ENCODE results near the gene PYGO2.
"Not testable (repeated sequence)": the region's sequence is repeated elsewhere in the genome, so short reads cannot be mapped to it uniquely, and the experiment has no call there.

The PYGO2 gene

DNA sequence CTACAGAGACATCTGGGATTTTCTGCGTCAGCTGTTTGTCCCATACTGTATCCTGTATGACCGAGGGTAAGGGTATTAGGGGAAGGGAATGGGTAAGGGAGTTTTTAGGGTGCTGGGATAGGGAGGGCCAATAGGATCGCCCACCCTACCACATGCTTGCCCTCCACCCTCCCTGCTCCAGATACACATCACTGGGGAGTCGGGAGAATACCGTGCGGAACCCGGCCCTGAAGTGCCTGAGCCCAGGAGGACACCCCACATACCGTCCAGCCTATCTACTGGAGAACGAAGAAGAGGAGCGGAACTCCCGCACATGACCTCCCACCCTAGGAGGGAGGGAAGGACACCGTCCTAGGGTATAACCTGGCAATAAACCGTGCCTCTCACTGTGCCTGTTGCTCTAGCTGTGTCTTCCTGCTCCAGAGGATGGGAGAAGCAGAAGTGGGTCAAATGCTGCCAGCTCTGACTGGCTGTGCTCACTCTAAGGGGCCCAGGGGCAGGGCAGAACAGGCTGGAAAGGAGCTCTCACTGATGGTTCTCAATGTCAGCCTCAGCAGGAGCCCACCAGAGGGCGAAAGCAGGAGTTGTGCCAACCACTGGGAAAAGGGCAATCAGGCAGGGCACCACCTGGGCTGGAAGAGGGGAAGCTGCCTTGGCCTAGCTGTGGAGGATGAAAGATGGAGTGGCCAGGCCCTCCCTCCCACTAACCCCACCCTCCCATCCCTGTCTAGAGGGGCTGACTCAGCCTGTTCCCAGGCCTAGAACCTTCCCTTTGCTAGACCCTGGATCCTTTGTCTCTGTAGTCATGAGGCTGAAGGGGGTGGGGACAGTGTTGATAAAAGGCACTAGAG, 31.4 kb upstream of the PYGO2 start:
- Histone ChIP-seq H3K27me3 (replicated peaks; ENCODE audit: control insufficient read depth, insufficient read depth, low read length, poor library complexity, severe bottlenecking) (no peaks in the 10 kb centered on the region), H3K36me3 (ENCODE audit: control insufficient read depth, insufficient read depth, low read length) (peaks cover 32% of the 10 kb centered on the region), H3K4me1 (ENCODE audit: control insufficient read depth, insufficient read depth, low read length, poor library complexity, severe bottlenecking) (peaks cover 2% of the 10 kb centered on the region), H3K27ac (ENCODE audit: insufficient read depth, low read length, poor library complexity, severe bottlenecking) (no peak overlapping the region), H3K9me3 (ENCODE audit: control insufficient read depth, low read length) (no peaks in the 10 kb centered on the region), H3K4me3 (ENCODE audit: insufficient read depth, low read depth, low read length, poor library complexity, severe bottlenecking) (no peak overlapping the region)
- no peak for DNase-seq

DNA sequence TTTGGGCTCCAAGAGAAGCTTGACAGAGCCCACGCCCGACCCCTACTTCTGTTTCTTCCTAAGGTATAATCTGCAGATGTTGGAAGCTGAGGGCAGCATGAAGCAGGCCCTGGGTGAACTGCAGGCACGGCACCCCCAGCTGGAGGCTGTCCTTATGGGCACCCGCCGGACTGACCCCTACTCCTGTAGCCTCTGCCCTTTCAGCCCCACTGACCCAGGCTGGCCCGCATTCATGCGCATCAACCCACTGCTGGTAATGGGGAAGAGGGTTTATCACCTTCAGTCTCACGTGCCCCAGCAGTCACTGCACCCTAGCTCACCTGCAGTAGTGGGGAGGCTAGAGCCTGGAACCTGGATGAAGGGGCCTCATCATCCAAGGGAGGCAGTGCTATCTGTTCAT, 28.7 kb upstream of the PYGO2 start:
- Histone ChIP-seq H3K4me1 (ENCODE audit: control insufficient read depth, insufficient read depth, low read length, poor library complexity, severe bottlenecking) (peaks cover 2% of the 10 kb centered on the region), H3K9me3 (ENCODE audit: control insufficient read depth, low read length) (no peaks in the 10 kb centered on the region), H3K36me3 (ENCODE audit: control insufficient read depth, insufficient read depth, low read length) (peaks cover 36% of the 10 kb centered on the region), H3K27ac (ENCODE audit: insufficient read depth, low read length, poor library complexity, severe bottlenecking) (no peak overlapping the region), H3K4me3 (ENCODE audit: insufficient read depth, low read depth, low read length, poor library complexity, severe bottlenecking) (no peak overlapping the region), H3K27me3 (replicated peaks; ENCODE audit: control insufficient read depth, insufficient read depth, low read length, poor library complexity, severe bottlenecking) (no peaks in the 10 kb centered on the region)
- DNase-seq, result no peak

DNA sequence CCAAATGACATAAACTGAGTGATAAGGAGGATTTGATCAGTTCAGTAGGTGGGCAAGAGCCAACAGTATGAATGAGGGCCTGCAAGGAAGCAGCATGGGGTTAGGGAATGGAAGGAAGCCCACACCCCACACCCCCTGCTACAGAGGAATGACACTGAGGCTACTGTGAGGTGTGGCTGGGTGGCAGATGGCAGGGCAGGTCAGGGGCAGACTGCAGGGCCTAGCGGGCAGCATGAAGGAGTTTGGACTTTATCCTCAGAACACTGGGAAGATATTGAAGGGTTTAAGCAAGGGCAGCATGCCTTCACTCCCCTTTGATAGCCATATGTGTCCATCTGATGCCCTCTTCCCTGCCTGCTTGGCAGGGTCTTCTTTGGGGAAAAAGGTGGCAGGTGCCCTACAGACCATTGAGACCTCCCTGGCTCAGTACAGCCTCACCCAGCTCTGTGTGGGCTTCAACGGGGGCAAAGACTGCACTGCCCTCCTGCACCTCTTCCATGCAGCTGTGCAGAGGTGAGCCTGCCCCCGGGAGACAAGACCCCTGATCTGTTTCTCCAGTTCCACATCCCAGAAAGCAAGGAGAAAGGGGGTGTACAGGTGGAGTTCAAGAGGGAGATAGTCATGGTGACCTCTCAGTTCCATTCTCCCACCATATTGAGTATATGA, 27.7 kb upstream of the PYGO2 start:
- no peak for DNase-seq
- no peak overlapping the region for H3K4me3 ChIP-seq (ENCODE audit: insufficient read depth, low read depth, low read length, poor library complexity, severe bottlenecking)
- H3K27me3 ChIP-seq (replicated peaks; ENCODE audit: control insufficient read depth, insufficient read depth, low read length, poor library complexity, severe bottlenecking), result no peaks in the 10 kb centered on the region
- peaks cover 36% of the 10 kb centered on the region for H3K36me3 ChIP-seq (ENCODE audit: control insufficient read depth, insufficient read depth, low read length)
- no peak overlapping the region for H3K27ac ChIP-seq (ENCODE audit: insufficient read depth, low read length, poor library complexity, severe bottlenecking)
- H3K9me3 ChIP-seq (ENCODE audit: control insufficient read depth, low read length), result no peaks in the 10 kb centered on the region
- H3K4me1 ChIP-seq (ENCODE audit: control insufficient read depth, insufficient read depth, low read length, poor library complexity, severe bottlenecking), result peaks cover 2% of the 10 kb centered on the region

DNA sequence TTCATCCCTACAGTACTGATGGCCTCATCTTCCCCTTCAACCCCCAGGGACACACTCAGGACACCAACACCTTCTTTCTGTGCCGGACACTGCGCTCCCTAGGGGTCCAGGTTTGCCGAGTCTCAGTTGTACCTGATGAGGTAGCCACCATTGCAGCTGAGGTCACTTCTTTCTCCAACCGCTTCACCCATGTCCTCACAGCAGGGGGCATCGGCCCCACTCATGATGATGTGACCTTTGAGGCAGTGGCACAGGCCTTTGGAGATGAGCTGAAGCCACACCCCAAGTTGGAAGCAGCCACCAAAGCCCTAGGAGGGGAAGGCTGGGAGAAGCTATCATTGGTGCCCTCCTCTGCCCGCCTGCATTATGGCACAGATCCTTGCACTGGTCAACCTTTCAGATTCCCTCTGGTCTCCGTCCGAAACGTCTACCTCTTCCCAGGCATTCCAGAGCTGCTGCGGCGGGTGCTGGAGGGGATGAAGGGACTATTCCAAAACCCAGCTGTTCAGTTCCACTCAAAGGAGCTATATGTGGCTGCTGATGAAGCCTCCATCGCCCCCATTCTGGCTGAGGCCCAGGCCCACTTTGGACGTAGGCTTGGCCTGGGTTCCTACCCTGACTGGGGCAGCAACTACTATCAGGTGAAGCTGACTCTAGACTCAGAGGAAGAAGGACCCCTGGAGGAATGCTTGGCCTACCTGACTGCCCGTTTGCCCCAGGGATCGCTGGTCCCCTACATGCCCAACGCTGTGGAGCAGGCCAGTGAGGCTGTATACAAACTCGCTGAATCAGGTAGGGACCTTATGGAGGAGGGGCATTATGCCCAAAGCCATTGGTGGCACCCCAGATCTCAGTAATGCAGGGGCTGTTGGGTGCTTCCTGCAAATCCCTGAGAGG, 26.7 kb upstream of the PYGO2 start:
- Histone ChIP-seq H3K4me1 (ENCODE audit: control insufficient read depth, insufficient read depth, low read length, poor library complexity, severe bottlenecking) (peaks cover 12% of the 10 kb centered on the region), H3K4me3 (ENCODE audit: insufficient read depth, low read depth, low read length, poor library complexity, severe bottlenecking) (no peak overlapping the region), H3K27me3 (replicated peaks; ENCODE audit: control insufficient read depth, insufficient read depth, low read length, poor library complexity, severe bottlenecking) (no peaks in the 10 kb centered on the region), H3K36me3 (ENCODE audit: control insufficient read depth, insufficient read depth, low read length) (peaks cover 36% of the 10 kb centered on the region), H3K27ac (ENCODE audit: insufficient read depth, low read length, poor library complexity, severe bottlenecking) (no peak overlapping the region), H3K9me3 (ENCODE audit: control insufficient read depth, low read length) (no peaks in the 10 kb centered on the region)
- DNase-seq, result no peak

DNA sequence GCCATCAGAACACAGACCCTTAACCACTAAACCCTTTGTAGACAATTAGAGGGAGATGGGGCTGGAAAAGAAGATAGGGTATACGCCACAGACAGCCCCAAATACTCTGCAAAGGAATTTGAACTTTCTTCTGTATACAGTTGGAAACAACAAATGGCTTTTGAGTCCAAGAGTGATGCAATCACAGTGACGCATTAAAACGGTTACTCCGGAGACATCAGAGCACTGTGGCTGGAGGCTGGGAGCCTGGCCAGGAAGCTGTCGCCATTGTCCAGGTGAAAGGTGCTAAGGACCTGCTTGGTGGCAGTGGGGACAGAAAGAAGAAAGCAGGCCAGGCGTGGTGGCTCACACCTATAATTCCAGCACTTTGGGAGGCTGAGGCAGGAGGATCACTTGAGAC, 25.7 kb upstream of the PYGO2 start:
- no peak overlapping the region for H3K4me3 ChIP-seq (ENCODE audit: insufficient read depth, low read depth, low read length, poor library complexity, severe bottlenecking)
- peaks cover 32% of the 10 kb centered on the region for H3K36me3 ChIP-seq (ENCODE audit: control insufficient read depth, insufficient read depth, low read length)
- no peak for DNase-seq
- H3K27me3 ChIP-seq (replicated peaks; ENCODE audit: control insufficient read depth, insufficient read depth, low read length, poor library complexity, severe bottlenecking), result no peaks in the 10 kb centered on the region
- no peak overlapping the region for H3K27ac ChIP-seq (ENCODE audit: insufficient read depth, low read length, poor library complexity, severe bottlenecking)
- H3K4me1 ChIP-seq (ENCODE audit: control insufficient read depth, insufficient read depth, low read length, poor library complexity, severe bottlenecking), result peaks cover 9% of the 10 kb centered on the region
- H3K9me3 ChIP-seq (ENCODE audit: control insufficient read depth, low read length), result no peaks in the 10 kb centered on the region

DNA sequence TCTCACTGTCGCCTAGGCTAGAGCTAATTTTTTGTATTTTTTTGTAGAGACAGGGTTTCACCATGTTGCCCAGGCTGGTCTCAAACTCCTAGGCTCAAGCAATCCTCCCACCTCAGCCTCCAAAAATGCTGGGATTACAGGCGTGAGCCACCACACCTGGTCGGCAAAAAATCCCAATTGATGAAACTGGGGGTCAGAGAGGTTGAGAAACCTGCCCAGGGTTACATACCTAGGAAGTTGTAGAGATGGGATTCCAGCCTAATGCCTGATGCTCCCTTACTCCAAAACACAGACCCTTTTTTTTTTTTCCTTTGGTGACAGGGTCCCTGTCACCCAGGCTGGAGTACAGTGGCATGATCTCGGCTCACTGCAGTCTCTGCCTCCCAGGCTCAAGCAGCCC, 25.2 kb upstream of the PYGO2 start:
- H3K27ac ChIP-seq (ENCODE audit: insufficient read depth, low read length, poor library complexity, severe bottlenecking); DNase-seq; H3K9me3 ChIP-seq (ENCODE audit: control insufficient read depth, low read length); H3K4me3 ChIP-seq (ENCODE audit: insufficient read depth, low read depth, low read length, poor library complexity, severe bottlenecking); H3K4me1 ChIP-seq (ENCODE audit: control insufficient read depth, insufficient read depth, low read length, poor library complexity, severe bottlenecking); H3K27me3 ChIP-seq (replicated peaks; ENCODE audit: control insufficient read depth, insufficient read depth, low read length, poor library complexity, severe bottlenecking): not testable (repeated sequence)
- H3K36me3 ChIP-seq (ENCODE audit: control insufficient read depth, insufficient read depth, low read length), result peaks cover 32% of the 10 kb centered on the region

DNA sequence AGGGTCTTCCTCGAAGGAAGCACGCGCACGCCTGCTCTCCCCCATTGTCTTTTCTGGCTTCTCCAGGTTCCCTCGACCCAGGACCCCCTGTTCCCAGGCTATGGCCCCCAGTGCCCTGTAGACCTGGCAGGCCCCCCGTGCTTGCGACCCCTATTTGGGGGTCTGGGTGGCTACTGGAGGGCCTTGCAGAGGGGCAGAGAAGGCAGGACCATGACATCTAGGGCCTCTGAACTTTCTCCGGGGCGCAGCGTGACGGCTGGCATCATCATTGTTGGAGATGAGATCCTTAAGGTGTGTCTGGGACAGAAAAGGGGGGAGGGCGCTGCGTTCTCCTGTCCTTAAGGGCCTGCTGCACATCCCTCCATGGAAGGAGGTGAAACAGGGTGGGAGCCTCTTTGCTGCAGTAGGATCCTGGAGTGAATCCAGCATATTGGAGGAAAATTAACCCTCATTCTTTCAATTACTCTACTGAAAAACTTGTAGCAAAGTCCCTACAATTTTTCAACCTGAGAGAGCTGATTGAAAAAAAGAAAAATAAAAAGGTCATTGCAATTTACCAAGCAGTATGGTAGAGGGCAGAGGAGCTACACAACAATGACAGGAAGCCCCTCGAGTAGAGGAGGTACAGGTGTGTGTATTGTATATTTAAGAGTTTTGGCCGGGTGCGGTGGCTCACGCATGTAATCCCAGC, 22.3 kb upstream of the PYGO2 start:
- peaks cover 9% of the 10 kb centered on the region for H3K4me1 ChIP-seq (ENCODE audit: control insufficient read depth, insufficient read depth, low read length, poor library complexity, severe bottlenecking)
- peaks cover 16% of the 10 kb centered on the region for H3K36me3 ChIP-seq (ENCODE audit: control insufficient read depth, insufficient read depth, low read length)
- H3K4me3 ChIP-seq (ENCODE audit: insufficient read depth, low read depth, low read length, poor library complexity, severe bottlenecking), result peak overlapping the region; percentile 58
- H3K27ac ChIP-seq (ENCODE audit: insufficient read depth, low read length, poor library complexity, severe bottlenecking), result peak overlapping the region; percentile 76
- no peak for DNase-seq
- H3K27me3 ChIP-seq (replicated peaks; ENCODE audit: control insufficient read depth, insufficient read depth, low read length, poor library complexity, severe bottlenecking), result no peaks in the 10 kb centered on the region
- H3K9me3 ChIP-seq (ENCODE audit: control insufficient read depth, low read length), result no peaks in the 10 kb centered on the region

DNA sequence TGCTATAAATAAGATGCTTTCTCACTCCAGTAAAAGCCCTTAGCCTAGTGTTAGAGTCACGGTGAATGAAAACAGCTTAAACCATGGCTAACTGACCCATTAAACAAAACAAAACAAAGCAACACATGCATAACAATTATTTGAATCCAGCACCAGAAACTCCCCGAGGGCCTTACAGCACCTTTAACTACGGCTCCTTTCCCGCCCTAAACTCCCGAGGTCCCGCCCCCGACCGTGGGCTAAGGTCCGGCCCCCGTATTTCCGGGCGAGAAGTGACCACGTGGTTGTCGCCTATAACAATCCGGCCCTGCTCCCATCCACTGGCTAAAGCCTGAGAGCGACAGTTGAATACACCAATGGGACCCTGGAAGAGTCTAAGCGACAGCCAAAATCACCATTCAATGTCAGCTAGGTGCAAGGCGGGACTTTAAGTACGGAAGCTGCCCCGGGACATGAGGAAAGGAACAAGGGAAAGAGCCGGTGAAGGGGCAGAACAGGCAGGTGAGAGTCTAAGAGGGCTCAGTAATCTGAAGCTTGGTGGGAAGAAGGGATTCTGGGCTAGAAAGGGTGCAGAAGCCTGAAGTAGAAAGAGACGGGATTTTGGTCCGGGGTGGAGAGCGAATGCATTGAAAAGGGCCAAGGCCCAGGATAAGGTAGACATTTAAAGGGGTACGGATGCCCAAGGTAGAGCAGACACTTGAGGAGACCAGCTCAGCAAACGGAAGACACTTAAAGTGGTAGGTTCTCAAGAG, 21.5 kb upstream of the PYGO2 start, which contains the start of gene FLAD1:
Gene FLAD1, plus strand, starts transcription at position 448 of the 752 bp plus-strand sequence. CDS start 351 bp downstream, outside the sequence.
- Histone ChIP-seq H3K4me3 (ENCODE audit: insufficient read depth, low read depth, low read length, poor library complexity, severe bottlenecking) (peak within 1 kb of the TSS; percentile 58), H3K9me3 (ENCODE audit: control insufficient read depth, low read length) (no peaks in the 10 kb centered on the region), H3K36me3 (ENCODE audit: control insufficient read depth, insufficient read depth, low read length) (peaks cover 8% of the 10 kb centered on the region), H3K4me1 (ENCODE audit: control insufficient read depth, insufficient read depth, low read length, poor library complexity, severe bottlenecking) (peaks cover 9% of the 10 kb centered on the region), H3K27ac (ENCODE audit: insufficient read depth, low read length, poor library complexity, severe bottlenecking) (peak within 1 kb of the TSS; percentile 76), H3K27me3 (replicated peaks; ENCODE audit: control insufficient read depth, insufficient read depth, low read length, poor library complexity, severe bottlenecking) (no peaks in the 10 kb centered on the region)
- DNase-seq, result peak; percentile 89 to 95 (median 94)

DNA sequence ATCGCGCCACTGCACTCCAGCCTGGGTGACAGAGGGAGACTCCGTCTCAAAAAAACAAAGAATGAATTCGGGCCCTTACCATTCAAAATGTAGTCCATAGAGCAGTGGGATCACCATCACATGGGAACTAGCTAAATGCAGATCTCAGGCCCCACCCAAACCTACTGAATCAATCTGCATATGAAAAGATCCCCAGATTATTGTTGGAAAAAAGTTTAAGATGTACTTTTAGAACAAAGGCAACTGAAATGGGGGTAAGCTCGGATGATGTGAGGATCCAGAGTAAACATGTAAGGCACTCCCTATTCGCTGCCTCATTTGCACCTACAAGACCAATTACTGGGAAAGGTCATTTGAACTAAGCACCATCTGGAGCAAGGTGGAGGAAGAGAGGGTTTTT, 20.8 kb upstream of the PYGO2 start:
- Histone ChIP-seq H3K36me3 (ENCODE audit: control insufficient read depth, insufficient read depth, low read length) (peaks cover 3% of the 10 kb centered on the region), H3K4me3 (ENCODE audit: insufficient read depth, low read depth, low read length, poor library complexity, severe bottlenecking) (peak overlapping the region; percentile 58), H3K27me3 (replicated peaks; ENCODE audit: control insufficient read depth, insufficient read depth, low read length, poor library complexity, severe bottlenecking) (no peaks in the 10 kb centered on the region), H3K4me1 (ENCODE audit: control insufficient read depth, insufficient read depth, low read length, poor library complexity, severe bottlenecking) (peaks cover 9% of the 10 kb centered on the region), H3K9me3 (ENCODE audit: control insufficient read depth, low read length) (no peaks in the 10 kb centered on the region), H3K27ac (ENCODE audit: insufficient read depth, low read length, poor library complexity, severe bottlenecking) (peak overlapping the region; percentile 76)
- DNase-seq, result no peak
